Amniotic stem cell (primary cell): ENCODE measurements around the gene CTSS.

Experiments
- DNase-seq: peaks from one replicate; lab custom pipeline; 2025; lab: John Stamatoyannopoulos, UW

The CTSS gene

DNA sequence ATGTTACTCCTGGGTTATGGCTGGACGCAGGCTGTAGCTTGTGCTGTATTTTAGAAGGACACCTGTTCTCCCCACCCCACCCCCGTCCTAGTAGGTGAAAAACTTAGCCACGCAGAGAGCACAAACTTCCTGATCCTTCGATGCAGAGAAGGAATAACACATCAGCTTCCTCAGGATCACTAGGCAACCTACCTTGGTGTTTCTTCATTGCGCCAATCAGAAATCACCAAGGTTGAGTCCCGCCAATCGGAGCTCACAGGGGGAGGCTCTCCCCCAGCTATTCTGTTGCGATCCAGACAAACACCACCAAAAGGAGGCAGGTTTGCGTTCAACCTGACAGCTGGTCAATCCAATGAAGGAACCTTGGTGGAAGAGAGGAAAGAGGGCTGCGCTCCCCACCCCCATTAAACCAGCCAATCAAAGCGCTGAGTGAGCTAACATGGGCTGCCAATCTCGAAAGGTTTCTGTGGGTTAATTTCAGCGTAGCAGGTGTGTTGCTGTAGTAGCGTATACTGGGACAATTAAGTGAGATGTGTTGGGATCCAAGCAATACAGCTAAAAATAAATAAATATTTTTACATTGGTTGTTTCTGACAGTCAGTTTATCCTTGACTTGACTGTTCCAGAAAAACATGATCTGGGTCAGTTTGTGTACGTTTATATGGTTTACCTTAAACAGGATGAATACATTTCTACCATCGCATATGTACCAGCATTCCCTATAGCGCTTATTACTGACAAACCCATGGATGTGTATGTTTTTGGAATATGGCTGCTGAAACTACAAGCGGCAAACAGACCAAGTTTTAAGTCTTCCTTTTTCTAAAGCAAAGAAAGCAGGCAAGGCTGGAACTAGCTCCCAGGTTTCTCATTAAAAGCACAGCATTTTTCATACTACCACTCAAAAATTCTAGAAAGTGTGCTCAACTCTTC lies 68.3 kb downstream of the CTSS start, which contains the start of gene GOLPH3L:
Gene GOLPH3L, minus strand, starts transcription at position 160 of the 933 bp plus-strand sequence. CDS start 2,316 bp downstream, outside the sequence.
- DNase-seq, result peak; percentile 96

DNA sequence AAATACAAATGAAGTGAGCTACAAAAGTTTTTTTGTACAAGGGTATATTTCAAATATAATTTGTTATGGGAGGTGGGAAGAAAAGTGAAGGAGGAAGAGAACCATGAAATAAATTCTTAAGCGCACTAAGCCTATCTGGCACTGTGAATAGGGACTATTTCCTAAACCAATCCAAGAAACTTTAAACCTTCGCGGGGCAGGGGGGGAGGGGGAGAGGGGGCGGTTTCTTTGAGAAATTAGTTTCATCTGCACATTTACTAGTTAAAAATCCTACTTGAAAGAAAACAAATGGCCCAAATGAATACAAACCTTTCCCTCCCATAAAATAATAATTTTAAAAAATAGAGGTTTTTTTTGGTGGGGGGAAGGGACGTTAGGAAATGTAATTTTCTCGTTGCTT lies 69.0 kb downstream of the CTSS start:
- DNase-seq, result no peak

DNA sequence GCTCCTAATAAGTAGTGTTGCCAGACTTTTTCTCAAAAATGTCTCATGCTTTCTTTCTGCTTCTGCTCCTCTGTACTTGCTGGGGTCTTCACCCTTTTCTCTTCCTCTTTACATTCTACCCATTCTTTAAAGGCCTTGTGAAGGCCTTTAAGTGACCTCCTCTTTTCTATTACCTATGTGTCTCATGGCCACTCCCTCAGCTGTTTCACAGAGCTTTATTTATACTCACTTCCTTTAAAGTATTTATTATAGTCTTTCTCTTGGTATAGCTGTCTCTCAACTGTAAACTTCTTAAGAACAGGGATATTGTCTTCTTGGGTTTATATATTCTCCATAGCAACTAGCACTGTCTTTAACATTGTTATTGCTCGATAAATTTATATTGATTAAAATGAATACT lies 69.4 kb downstream of the CTSS start:
- no peak for DNase-seq

DNA sequence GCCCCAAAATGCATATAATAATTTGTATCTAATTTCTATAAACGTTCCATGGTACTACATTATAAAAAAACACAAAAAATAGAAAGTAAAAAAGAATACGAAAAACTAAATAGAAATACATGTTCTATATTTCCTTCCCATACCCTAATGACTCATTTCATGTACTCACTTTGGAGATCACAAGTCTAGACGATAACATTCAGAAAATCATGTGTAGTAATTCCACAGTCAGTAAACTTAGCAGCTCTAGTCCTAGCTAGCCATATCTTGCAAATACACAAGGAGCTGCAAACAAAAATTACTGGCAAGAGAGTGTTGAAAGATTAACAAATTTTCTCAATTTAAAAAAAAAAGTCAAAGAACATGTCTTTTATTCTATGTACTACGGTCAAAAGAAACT lies 70.0 kb downstream of the CTSS start:
- DNase-seq, result no peak

DNA sequence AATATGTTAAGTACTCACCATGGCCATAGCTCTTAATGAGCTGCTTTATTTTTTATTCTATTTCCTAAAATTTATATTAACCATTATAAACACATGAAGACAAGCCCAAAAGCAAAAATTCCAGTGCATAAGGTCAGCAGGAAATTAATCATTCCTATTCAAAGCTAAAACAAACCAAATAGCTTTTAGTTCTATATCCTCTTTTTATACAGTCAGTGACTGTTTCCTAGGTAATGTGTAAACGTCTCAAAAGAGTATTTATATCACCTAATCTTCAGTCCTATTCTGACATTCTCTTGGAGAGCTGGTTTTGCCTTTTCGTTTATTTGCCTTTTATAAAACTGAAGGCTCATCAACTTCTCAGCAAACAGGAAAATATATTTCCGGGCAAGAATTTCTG lies 72.9 kb downstream of the CTSS start:
- no peak for DNase-seq

DNA sequence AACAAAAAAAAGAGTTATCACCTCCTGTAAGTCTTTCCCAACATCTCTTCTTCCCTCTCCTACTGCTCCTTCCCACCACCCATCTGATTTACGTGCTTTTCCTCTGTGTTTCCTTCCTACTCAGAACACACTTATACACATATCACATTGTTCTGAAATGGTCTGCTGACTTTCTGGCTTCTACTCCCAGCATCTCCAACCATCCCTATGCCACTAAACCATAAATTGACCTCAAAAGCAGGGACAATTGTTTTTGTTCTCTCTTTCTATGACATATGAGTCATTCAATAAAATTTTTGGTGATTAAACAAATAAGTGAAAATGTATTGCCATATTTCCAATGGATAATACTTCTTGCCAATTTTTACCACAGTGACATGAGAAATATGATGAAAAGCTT lies 76.8 kb downstream of the CTSS start:
- no peak for DNase-seq

DNA sequence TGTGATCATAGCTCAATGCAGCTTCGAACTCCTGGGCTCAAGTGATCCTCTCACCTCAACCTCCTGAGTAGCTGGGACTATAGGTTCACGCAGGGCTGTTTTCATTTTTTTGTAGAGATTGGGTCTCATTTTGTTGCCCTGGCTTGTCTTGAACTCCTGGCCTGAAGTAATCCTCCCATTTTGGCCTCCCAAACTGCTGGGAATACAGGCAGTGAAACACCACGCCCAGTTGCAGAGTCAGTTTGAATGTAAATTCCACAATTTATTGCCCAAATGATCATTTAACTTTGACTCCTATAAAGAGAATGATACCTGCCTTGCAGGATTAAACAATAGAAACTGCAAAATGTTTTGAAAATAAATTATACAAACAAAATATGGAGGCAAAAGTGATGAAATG lies 79.3 kb downstream of the CTSS start:
- no peak for DNase-seq

DNA sequence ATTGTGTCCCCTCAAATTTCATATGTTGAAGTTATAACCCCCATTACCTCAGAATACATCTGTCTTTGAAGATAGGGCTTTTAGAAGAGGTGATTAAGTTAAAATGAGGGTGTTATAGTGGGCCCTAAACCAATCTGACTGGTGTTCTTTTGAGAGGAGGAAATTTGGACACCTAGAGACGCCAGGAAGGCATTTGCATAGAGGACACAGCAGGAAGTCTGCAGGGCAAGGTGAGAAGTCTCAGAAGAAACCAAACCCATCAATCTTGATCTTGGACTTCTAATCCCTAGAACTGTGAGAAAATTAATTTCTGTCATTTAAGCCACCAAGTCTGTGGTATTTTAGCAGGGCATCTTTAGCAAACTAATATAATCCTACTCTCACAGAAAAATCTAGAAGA lies 81.7 kb downstream of the CTSS start:
- no peak for DNase-seq
